GM15510 (cell line): Measurements from ENCODE around the gene YDJC.

Experiments
- POLR2A ChIP-seq: IDR thresholded peaks from 3 replicates; pipeline ENCODE4 v1.6.1; 2011; ENCODE audit warnings: borderline replicate concordance; ENCODE audit not compliant: insufficient read length; ENCODE audit errors: extremely low read depth

Gene YDJC

GRCh38 chr22:21624880-21625791 lies 4.7 kb downstream of the YDJC start:
- peak; percentile 13 for TF ChIP-seq POLR2A

GRCh38 chr22:21624120-21624879 lies 5.5 kb downstream of the YDJC start:
- no peak for TF ChIP-seq POLR2A

- TF ChIP-seq POLR2A, result no peak
Measured at GRCh38 chr22:21623648-21623970, 6.2 kb downstream of the YDJC start.

GRCh38 chr22:21622919-21623647 lies 6.7 kb downstream of the YDJC start:
- no peak for TF ChIP-seq POLR2A

- TF ChIP-seq POLR2A, result no peak
Measured at GRCh38 chr22:21622011-21622918, 7.6 kb downstream of the YDJC start.

- TF ChIP-seq POLR2A, result no peak
Measured at GRCh38 chr22:21621025-21621424, 8.8 kb downstream of the YDJC start.

- no peak for TF ChIP-seq POLR2A
Measured at GRCh38 chr22:21615731-21616130, 14.1 kb downstream of the YDJC start.

GRCh38 chr22:21613553-21614233 lies 16.1 kb downstream of the YDJC start:
- TF ChIP-seq POLR2A, result no peak

- no peak for TF ChIP-seq POLR2A
Measured at GRCh38 chr22:21612858-21613257, 17.0 kb downstream of the YDJC start.

- TF ChIP-seq POLR2A, result no peak
Measured at GRCh38 chr22:21611210-21611977, 18.4 kb downstream of the YDJC start.

- no peak for TF ChIP-seq POLR2A
Measured at GRCh38 chr22:21606775-21607174, 23.0 kb downstream of the YDJC start.

GRCh38 chr22:21605887-21606564 lies 23.8 kb downstream of the YDJC start:
- no peak for TF ChIP-seq POLR2A
